Stromal cell of bone marrow (primary cell): ENCODE measurements around the gene CELF4.

ENCODE experiments used
- DNase-seq: peaks from one replicate; pipeline ENCODE4 v3.0.0-alpha.2; 2012; ENCODE audit warnings: low read depth

CELF4 gene

DNA sequence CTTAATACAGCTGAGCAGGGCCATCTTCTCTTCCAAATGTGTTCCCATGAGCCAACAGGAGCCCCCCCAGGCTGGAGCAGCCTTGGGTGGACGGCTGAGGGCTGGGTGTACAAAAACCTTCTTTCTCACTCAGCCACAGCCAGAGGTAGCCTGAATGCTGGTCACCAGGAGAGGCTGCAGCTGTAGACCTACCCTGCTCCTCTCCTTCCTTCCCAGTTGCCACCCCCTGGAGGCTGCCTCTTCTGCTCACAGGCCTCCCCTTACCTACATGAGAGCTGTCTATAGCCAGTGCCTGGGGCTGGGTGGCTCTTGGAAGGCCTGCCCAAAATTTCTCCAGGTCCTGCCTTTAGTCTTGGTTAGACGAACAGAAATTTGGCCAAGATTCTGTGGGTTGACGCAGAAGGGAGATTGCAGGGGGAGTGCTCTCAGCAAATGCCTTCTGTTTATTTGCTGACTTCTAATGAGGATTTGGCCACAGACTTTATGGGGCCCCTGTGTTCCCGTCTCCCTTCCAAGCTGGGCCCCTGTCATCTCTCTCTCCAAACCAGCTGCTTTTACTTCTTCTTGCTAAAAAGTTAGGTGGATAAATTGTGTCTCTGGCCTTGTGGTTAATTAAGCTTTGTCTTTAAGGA lies 18.3 kb downstream of the CELF4 start:
- DNase-seq, result no peak

DNA sequence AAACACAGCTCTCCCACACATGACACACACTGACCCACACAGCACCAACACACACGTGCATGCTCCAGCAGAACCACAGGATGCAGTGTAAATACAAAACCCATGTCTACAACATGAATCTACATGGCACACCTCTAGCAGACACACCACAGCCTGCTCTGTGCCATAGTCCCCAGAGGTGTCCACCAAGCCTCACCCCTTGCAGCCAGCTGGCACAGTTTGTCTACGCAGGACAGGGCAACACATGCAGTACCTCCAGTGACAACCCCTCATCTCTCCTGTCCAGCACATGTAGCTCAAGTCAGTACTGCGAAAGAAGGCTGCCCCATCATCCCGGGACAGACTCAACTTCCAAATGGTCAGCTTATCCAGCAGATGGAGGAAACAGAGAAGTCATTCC lies 18.9 kb downstream of the CELF4 start:
- no peak for DNase-seq

DNA sequence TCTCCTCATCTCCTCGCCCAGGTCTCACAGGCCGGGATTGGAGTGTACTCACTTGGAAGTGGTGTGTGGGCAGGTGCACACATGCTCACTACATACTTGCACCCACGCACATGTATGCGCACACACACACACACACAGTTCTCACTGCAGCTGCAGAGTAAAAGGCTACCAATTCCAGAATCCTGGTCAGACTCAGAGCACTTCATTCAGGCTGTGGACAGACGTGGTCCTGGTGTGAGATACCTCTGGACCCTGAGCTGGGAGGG lies 19.4 kb downstream of the CELF4 start:
- no peak for DNase-seq

DNA sequence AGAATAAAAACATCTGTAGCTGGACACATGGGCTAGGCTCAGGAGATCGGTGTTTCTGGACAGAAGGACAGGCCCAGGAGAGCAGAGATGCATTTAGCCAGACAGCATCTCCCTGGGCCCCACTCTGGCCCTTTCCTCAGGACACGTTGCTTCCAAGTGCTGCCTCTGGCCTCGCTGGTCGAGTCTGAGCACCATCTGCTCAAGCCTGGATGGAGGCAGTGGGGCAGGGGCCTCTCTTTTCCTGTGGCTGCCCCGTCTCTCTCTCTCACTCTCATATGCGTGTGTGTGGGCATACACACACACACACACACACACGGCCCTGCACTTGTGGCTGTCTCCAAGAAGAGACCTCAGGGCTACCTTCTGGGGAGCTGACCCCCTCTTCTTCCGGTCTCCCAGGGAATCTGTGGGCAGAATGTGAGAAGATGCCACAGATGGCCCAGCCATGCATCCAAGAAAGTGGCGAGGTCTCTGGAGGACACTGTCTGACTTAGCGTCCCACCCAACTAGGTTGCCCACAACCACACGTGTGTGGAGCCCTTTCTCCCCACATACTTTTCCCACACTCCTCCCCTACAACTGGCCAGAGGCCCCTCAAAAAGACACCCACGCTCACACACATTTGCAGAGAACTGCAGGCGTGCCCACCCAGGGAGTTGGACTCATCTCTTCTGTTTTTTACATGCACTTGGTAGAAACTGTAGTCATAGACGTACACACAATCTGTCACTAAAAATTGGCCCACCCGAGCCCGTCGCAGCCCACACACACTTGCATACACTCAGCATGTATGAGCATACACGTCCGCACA lies 19.9 kb downstream of the CELF4 start:
- DNase-seq, result no peak

DNA sequence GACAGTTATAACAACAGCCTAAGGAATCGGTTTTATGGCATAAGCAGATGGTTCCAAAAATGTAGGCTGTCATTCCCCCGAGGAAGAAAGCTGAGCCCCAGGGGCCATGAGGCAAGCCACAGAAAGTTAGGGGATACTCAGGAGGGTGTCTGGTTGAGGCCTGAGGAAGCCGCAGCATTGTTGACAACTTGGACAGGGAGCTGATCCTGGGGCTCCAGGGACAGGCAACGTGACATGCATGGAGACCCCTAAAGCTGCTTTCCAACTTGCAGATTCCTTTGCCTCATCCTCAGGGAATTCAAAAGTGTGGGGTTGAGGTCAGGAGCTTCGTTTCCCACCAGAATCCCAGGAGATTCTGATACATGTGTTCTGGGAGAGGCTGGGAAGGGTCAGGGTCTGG lies 20.9 kb downstream of the CELF4 start:
- DNase-seq, result no peak

DNA sequence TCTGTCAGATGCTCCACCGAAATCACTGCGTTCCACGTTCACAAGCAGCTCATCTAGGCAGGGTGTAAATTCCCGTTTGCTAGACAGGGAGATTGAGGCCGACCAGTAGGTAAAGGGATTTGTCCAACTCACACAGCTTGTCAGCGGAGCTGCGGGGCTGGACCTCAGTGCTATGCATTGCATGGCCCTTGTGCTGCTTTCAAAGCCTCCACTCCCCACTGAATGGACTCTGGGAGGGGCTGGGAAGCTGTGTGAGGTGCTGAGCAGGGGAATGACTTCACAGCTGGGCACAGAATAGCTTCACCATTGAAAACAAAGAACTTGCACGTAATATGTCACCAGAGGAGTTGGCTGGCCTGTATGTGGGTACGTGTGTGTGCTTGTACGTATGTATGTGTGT lies 21.4 kb downstream of the CELF4 start:
- no peak for DNase-seq

DNA sequence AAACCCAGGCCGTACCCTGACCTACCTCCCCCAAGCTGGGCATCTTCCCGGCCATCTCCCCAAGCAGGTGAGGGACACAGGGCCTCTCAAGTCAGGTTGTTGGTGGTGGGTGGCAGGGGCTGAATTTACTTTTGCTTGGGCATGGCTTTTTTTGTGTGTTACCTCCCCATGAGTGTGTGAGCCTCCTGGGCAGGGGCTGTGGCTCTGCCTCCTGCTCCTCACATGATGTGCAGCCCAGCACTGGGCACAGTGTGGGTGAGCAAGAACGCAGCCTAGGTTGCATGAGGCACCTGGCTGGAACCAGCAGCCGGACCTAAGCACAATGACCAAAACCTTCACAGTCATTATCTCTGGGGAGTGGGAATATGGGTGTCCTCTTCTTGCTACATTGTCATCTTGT lies 22.3 kb downstream of the CELF4 start:
- no peak for DNase-seq

DNA sequence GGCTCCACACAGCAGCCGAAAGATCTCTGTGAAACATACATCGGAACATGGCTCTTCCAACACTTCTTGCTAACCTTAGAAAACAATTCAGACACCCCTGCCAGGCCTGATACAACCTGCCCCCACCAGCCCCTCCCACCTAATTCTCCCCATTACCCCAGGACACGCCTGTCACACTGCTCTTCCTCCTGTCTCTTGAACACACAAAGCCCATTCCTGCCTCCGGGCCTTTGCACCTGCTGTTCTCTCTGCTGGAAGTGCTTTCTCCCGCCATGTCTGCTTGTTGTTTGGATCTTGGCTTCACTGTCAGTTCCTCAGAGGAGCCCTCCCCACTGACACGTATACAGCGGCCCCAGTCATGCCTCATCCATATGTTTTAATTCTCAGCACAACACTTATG lies 24.1 kb downstream of the CELF4 start:
- no peak for DNase-seq

DNA sequence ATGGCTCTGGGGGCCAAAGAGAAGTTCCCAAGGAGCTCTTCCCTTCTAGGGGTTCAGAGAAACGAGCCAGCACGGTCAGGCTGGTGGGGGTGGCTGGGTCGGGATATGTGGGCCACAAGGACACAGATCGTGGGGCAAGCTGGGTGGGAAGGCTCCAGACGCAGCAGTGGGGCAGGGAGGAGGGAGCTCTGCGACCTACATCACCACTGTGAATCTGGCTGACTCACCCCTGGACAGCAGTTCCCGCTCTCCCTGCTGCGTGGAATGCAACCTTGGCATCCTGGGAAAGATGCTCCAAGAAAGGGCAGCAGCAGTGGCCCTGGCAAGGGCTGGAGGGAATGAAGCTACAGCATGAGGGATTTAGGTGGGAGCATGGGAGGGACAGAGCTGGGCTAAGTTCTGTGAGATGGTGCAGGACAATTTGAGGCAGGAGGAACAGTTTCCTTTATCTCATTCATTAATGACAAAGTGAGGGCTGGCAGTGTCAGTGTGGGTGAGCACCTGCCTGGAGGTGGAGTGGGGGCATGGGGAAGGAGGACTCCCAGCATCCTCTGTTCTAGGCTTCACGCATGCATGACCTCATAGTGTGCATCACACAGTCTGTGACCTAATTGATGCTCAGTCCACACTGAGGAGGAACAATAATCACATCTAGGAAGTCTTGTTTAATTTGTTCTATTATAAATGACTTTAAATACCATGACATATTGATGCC lies 25.0 kb downstream of the CELF4 start:
- DNase-seq, result no peak

DNA sequence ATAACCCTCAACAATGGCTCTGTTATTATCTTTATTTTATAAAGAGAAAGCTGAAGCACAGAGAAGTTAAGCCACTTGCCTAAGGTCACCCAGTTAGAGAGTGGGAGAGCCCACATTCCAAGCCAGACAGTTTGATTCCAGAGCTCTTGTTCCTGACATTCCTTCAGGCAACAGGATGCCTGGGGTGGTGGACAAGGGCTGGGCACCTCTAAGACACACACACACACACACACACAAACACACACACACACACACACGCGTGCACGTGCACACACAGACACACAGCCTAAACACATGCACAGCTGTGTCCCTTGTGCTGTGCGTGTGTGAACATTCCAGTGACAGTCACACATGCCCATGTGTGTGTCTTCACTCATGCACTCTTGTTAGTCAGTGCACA lies 26.4 kb downstream of the CELF4 start:
- DNase-seq, result no peak

DNA sequence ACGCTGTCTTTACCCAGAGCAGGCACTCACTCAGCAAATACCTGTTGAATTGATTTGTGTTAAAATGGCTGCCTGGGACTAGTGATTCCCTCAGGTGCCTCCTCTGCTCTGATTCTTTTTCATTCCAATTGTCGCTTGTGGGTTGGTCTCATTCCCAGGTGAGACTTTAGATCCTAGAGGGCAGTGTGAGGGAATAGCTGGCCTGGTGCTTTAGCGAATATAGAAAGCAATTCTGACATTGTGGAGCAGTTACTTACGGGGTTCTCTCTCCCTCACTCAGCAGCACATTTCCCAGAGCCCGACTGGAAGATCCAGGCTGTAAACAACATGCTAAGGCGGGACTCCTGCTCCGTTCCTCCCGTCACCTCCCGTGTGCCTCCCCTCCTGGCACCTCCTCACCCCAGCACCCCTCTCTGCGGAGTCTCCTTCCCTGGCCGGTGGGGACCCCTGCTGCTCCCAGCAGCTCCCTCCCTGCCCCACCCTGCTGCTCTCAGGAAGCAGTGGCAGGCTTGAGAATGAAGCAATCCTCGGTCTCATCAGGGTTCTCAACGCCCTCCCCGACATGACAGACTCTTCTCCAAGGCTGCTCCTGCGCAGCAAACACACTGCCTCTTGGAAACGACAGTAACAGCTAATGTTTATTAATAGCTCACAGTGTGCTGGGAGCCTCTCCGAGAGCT lies 26.9 kb downstream of the CELF4 start:
- DNase-seq, result no peak

DNA sequence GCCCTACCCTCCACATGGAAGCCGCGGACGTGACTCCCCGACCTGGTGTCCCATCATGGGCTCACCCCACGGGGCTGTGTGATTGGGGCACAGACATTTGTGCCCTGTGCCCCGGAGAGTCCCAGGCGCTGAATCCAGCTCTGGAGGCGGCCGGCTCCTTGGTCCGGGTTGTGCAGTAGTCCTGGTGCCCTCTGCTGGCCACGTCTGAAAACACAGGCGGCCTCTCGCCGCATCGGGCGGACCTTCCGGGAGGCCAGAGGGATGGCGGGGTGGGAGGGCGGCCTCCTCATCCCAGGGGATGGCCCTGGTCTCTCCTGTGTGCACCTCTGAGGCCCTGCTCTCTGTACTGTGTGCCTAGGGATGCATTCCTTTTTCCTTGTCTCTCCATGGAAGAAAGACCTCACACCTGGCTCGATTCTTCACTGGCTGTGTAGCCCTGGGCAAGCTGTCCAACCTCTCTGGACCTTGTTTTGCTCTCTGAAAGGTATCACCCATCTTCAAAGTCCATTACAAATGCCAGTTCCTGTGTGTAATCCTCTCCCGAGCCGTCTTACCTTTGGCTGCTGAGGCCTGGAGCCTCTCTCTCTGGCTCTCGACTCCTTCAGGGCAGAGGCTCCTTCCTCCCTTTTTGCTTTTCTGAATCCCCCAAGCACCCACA lies 27.6 kb downstream of the CELF4 start:
- DNase-seq, result peak; percentile 23

DNA sequence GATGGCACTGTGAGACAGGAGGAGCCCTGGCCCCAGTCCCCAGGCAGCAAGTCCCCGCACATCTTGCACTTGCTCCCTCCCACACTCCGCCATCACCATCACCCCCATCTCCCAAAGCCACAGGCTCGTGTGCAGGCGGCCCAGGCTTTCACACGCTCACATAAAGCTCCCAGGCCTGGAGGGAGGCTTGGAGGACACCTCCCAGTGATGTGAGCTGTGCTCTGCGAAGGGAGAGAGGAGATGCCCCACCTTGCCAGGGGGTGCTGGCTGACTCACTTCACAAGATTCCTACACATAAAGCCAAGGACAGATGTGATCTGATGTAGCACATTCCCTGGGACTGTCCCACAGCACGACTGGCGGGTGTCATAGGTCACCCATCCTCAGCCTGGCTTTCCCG lies 28.9 kb downstream of the CELF4 start:
- no peak for DNase-seq

DNA sequence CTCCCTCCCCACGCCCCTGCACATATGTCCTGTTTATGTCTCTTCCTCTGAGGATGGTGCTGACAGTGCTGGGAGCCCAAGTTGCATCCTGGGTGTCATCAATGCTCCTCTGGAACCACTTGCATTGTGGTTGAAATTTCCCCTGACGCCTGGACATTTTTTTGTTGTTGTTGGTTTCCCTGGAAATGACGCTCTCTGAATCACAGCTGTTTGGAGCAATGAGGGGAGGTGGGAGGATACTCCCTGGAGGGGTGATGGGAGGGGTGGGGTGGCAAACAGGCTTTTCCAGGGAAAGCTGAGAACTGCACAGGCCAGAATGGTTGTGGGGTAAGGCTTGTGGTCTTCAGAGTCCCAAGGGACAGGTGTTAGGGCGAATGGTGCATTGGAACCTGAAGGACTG lies 29.6 kb downstream of the CELF4 start:
- peak; percentile 20 for DNase-seq

DNA sequence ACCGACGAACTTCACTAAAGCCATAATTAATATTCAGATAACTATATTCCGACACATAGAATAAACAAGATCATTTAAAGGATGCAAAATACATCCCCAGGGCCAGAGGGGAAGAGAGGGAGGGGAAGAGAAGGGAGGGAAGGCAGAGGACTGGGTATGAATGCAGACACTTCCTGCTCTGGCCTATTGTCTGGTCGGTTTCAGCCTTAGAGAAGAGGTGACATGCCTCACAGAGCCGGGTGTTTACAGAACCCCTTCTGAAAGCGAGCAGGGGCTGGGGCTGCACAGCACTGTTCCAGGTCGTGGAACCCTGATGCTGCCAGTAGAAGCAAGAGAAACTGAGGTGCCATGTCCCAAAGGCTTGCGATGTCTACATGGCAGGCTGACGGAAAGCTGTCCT lies 31.0 kb downstream of the CELF4 start:
- DNase-seq, result no peak

DNA sequence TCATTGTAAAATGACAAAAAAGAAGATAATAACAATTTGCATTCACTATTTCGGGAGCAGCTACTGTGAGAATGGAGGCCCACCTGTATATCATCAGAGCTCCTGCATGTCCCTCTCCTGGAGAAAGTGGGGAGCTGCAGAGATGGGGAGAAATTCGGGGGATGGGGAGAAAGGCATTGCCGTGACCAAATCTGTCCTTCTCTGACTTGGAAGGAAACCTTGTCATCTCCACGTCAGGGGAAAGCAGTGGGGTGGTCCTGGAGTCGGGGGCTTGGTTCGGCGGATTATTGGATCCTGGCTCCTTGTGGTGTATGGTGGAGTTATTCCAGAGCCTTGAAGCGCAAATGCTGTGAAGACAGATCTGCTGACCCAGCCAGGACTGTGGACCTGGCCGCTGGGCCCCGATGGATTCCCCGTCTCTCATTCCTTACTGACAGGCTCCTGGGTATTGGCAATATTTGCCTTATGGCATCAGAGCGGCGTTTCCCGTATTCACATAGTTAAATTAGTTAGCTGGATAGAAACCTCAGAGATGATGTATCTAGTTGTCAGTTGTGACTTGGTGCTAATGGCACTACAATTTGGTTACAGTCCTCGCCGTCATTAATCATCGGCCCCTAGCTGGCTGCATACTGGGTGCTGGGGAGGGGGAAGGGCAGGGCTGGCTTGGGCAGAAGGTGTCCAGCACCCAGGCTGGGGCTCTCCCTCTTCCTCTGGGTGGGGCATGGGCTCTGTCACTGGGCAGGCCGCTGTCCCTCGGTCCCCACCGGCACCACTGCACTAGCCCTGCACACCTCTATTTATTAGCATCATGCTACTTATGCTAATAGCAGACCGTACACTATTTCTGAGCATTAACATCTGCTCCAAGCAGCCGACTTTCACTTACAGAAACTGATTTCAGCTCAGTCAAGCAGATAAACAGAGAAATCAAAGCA lies 31.7 kb downstream of the CELF4 start:
- DNase-seq, result no peak

DNA sequence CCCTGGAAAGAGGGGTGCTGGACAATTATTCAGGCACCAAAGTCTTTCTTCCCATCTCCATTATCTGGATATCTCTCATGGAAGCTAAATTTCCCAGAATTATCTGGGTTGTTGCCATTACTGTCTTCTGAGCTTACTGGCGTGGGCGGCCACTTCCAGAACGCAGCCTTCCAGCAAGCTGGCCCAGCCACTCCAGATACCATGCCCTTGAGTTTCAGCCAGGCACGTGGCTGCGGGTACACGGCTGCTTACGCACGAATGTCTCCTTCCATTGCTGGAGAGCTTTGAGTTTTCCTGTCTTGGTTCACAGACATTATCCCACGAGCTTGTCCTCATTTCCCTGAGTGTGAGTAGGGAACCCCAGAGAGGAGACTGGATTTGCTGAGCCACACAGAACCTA lies 32.7 kb downstream of the CELF4 start:
- no peak for DNase-seq

DNA sequence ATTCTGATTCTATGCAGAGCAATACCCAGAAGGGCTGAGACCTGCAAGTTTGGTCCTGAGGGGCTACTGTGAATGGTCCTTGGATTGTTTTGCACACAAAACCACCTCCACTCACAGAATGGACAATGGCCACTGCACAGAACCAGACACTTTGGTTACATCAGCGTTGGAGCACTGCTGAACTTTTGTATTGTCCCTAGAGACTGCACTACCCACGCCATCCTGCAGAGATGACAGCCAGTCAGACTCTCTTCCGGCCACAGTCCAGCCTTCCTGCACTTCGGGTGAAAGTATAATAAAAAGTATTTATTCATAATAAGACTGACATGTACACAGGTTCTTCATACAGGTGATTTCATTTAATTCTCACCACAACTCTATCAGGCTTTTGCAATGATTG lies 35.7 kb downstream of the CELF4 start:
- DNase-seq, result no peak

DNA sequence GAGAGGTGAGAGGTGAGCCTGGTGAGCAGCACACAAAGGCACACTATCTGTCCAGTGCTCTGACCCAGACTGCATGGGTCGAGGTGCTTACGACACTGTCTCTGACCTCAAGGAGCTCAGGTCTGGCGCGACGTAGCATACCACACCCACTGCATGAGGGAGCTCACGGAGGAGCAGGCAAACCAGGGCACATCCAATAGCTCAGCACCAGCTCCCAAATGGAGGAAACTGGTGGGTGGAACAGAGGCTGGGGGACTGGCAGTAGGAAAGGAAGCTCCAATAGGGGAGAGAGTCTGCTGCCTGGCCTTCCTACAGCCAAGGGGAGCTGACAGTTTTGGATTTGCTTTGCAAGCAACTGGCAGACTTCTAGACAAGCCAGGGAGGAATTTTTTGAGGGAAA lies 36.3 kb downstream of the CELF4 start:
- DNase-seq, result no peak

DNA sequence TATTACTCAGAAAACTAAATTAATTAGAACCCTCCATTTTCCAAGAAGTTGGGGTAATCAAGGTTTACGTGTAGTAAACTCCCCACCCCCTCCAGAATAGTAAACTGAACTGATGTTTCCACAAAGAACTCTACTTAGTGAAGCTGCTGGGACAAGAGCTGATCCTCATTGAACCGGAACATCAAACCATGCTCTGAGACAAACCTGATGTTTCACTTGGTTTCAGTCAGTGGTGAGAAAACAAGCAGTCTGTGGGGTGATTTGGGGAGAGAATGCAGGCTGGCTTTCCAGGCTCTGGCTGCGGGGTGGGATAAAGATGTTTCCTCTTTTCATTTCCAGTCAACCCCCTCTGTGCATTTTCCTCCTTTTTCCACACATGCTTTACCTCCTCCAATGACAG lies 38.2 kb downstream of the CELF4 start:
- DNase-seq, result no peak

DNA sequence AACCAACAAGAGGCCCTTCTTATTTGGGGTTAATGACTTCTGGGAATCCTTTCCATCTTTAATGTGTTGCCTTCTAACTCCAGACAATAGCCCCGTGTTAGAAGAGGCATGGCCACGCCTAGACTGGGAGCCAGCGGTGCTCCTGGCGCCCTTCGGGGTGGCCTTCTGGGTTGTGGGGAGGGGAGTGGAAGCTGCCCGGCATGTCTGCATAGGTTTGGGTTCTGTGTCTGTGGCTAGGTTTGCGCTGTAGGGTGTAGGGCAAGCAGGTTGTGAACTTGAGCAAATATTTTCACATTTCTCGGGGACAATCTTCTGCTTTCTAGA lies 40.4 kb downstream of the CELF4 start:
- DNase-seq, result no peak
